ENCODE data around the gene ITSN1. TPM values are rescaled to one million over a fixed set of nuclear protein-coding genes. Genes with fewer than 3 reads are reported as not detected.

ITSN1 gene
- total and polyA plus RNA-seq, 7 donors: 10.8 to 45.4 (median 35.7) TPM

- Histone ChIP-seq H3K4me3 (no peak overlapping the region), H3K4me1 (peaks cover 0 to 53% (median 38%) of the 10 kb centered on the region in 4 donors), H3K36me3 (no peaks in the 10 kb centered on the region), H3K27me3 (no peaks in the 10 kb centered on the region), H3K9me3 (no peaks in the 10 kb centered on the region), H3K27ac (no peak overlapping the region)
- DNase-seq: no peak
- intact Hi-C loops (cut with DNase I): no loop called here
- TF ChIP-seq EP300 (IDR thresholded peaks at IDR 0.05): no peak
- WGBS, 2 donors: 83 to 90% methylated on average over 1 of the region's 1 CpG
Measured at GRCh38 chr21:33688353-33688752, 46.1 kb downstream of the ITSN1 start.

GRCh38 chr21:33690874-33691273 lies 48.6 kb downstream of the ITSN1 start:
- Histone ChIP-seq H3K9me3 (no peaks in the 10 kb centered on the region), H3K27ac (no peak overlapping the region), H3K36me3 (no peaks in the 10 kb centered on the region), H3K27me3 (no peaks in the 10 kb centered on the region), H3K4me1 (peaks cover 0 to 31% (median 17%) of the 10 kb centered on the region in 4 donors), H3K4me3 (no peak overlapping the region)
- TF ChIP-seq EP300 (IDR thresholded peaks at IDR 0.05) (no peak), CTCF (IDR thresholded peaks at IDR 0.05) (no peak), POLR2A (IDR thresholded peaks at IDR 0.05) (no peak), POLR2AphosphoS5 (IDR thresholded peaks at IDR 0.05) (no peak)
- DNase-seq: no peak
- intact Hi-C loops (cut with DNase I): no loop called here
- WGBS, 2 donors: 56 to 80% methylated on average over 5 of the region's 5 CpGs

GRCh38 chr21:33691945-33692603 lies 49.8 kb downstream of the ITSN1 start:
- Histone ChIP-seq H3K36me3 (no peaks in the 10 kb centered on the region), H3K9me3 (no peaks in the 10 kb centered on the region), H3K4me3 (no peak overlapping the region), H3K27me3 (no peaks in the 10 kb centered on the region), H3K4me1 (peaks cover 0 to 31% (median 14%) of the 10 kb centered on the region in 4 donors), H3K27ac (no peak overlapping the region)
- no peak for DNase-seq
- 93 to 95% methylated on average over 6 of the region's 6 CpGs for WGBS, 2 donors
- intact Hi-C loops (cut with DNase I): no loop called here
- TF ChIP-seq POLR2A (IDR thresholded peaks at IDR 0.05): no peak
- no peak for TF ChIP-seq CTCF (IDR thresholded peaks at IDR 0.05)
- no peak for TF ChIP-seq POLR2AphosphoS5 (IDR thresholded peaks at IDR 0.05)
- no peak for TF ChIP-seq EP300 (IDR thresholded peaks at IDR 0.05)

- Histone ChIP-seq H3K36me3 (no peaks in the 10 kb centered on the region), H3K4me1 (peaks cover 0 to 27% (median 10%) of the 10 kb centered on the region in 4 donors), H3K27ac (no peak overlapping the region), H3K4me3 (no peak overlapping the region), H3K9me3 (no peaks in the 10 kb centered on the region), H3K27me3 (no peaks in the 10 kb centered on the region)
- DNase-seq: no peak
- 80 to 89% methylated on average over 2 of the region's 2 CpGs for WGBS, 2 donors
- intact Hi-C loops (cut with DNase I): no loop called here
- no peak for TF ChIP-seq POLR2A (IDR thresholded peaks at IDR 0.05)
- no peak for TF ChIP-seq EP300 (IDR thresholded peaks at IDR 0.05)
- TF ChIP-seq CTCF (IDR thresholded peaks at IDR 0.05): no peak
- no peak for TF ChIP-seq POLR2AphosphoS5 (IDR thresholded peaks at IDR 0.05)
Measured at GRCh38 chr21:33695813-33696212, 53.5 kb downstream of the ITSN1 start.

- H3K27ac ChIP-seq: no peak overlapping the region
- H3K4me3 ChIP-seq: no peak overlapping the region
- TF ChIP-seq POLR2AphosphoS5 (IDR thresholded peaks at IDR 0.05) (no peak), EP300 (IDR thresholded peaks at IDR 0.05) (no peak), CTCF (IDR thresholded peaks at IDR 0.05) (no peak), POLR2A (IDR thresholded peaks at IDR 0.05) (no peak)
- no peaks in the 10 kb centered on the region for H3K27me3 ChIP-seq
- WGBS, 2 donors: 83% methylated on average over 5 of the region's 5 CpGs
- H3K4me1 ChIP-seq: peaks cover 0 to 27% (median 10%) of the 10 kb centered on the region in 4 donors
- no peaks in the 10 kb centered on the region for H3K9me3 ChIP-seq
- intact Hi-C loops (cut with DNase I): no loop called here
- no peak for DNase-seq
- no peaks in the 10 kb centered on the region for H3K36me3 ChIP-seq
Measured at GRCh38 chr21:33696465-33696864, 54.2 kb downstream of the ITSN1 start.
